Measurements from ENCODE around the gene PTPN18.

GRCh38 chr2:130375291-130376266, 19.7 kb downstream of the PTPN18 start:
- no peak for TF ChIP-seq CTCF (conservative IDR thresholded peaks at IDR 0.05 in 1 of 2, IDR thresholded peaks at IDR 0.05 in 1 of 2; ENCODE audit: extremely low read depth in 1 of 2, insufficient read depth in 1 of 2, low read depth in 1 of 2, low read length in 2 of 2)
- TF ChIP-seq EZH2 (IDR thresholded peaks at IDR 0.05; ENCODE audit: borderline replicate concordance, low read length): no peak
